NCI-H1694 treated with DMSO at 0.1 percent for 48 hours (cell line): Measurements from ENCODE around the gene KLRD1.
"Not testable (repeated sequence)": the region's sequence is repeated elsewhere in the genome, so short reads cannot be mapped to it uniquely, and the experiment has no call there.

Source experiments
- DNase-seq: peaks from one replicate; lab custom pipeline; 2025; lab: John Stamatoyannopoulos, UW

The KLRD1 gene

GRCh38 chr12:10368206-10369171 lies 60.8 kb downstream of the KLRD1 start:
- no peak for DNase-seq

DNA sequence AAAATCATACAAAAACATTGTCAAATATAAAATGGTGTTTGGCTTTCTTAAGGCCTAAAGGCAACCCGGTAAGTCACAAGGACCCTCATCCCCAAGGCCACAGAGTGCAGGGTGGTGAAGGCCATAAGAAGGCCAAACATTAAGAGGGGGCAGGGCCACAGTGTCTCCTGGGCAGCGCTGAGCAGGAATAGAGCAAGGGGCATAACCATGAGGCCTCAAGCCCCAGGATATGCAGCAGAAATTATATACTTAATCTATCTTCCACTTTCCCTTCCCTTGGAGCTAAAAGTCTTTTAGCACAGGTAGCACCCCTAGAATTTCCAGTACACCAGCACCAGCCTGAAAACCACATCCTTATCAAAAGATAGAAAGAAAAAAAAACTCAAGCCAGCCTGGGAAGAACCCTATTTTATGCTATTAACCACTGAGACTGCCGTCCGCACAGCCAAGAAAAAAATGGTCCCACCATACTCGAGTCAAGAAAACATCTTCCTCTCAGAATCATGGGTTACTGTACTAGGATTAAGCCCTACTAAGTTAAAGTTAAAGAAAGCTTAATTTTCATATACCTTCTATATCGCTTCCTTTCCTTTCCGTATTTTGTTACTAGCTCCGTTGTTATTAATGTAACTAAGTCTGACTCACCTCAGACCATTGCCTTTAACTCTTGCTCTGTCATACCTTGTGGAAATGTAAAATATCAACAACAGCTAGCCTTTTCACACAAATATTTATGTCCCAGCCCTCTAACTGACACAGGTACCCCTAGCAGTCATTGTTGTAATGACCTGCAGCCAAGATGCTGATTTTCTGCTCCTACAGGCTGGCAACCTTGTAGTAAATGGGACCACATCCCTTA lies 62.1 kb downstream of the KLRD1 start:
- DNase-seq, result no peak

DNA sequence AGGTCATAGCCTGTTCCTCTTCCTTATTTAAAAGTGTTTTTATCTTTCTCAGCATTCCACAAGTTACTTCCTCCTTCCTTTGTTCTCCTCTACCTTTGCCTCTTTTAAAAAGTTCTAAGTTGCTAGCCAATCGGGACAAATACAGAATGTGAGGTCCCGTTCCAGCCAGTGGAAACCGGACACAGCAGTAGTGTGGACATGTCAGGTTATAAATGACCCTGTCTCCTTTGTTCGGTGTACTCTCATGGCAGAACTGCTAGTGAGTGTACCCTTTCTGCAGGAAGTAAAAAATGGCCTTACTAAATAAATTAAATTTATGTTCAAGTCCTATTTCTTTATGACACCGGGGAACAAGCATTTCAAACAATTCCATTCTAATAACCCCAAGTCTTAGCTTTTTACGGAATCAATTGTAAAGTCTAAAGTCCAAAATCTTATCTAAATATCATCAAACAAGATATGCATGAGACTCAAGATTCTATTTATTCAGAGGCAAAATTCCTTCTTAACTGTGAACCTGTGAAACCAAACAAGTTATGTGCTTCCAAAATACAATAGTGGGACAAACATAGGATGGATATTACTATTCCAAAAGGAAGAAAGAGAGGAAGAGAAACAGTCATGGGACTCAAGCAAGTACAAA lies 64.3 kb downstream of the KLRD1 start:
- not testable (repeated sequence) for DNase-seq

- no peak for DNase-seq
Observed at GRCh38 chr12:10372559-10372958, 64.9 kb downstream of the KLRD1 start.

GRCh38 chr12:10374624-10375018 lies 67.0 kb downstream of the KLRD1 start:
- DNase-seq, result no peak

- DNase-seq, result not testable (repeated sequence)
Observed at GRCh38 chr12:10378737-10379136, 71.1 kb downstream of the KLRD1 start.
